HG03039 (cell line): ENCODE results near the gene SLC25A13.
A peak's percentile ranks its signal among the peaks of the same experiment; 100 is the strongest.
"Not testable (repeated sequence)": the region's sequence is repeated elsewhere in the genome, so short reads cannot be mapped to it uniquely, and the experiment has no call there.

Experiments used
- ATAC-seq: cut with Tn5 transposase; IDR thresholded peaks from one replicate; pipeline ENCODE4 v1.9.1; 2021; ENCODE audit warnings: mild to moderate bottlenecking, moderate library complexity; ENCODE audit not compliant: unreplicated experiment

SLC25A13 gene, protein sequence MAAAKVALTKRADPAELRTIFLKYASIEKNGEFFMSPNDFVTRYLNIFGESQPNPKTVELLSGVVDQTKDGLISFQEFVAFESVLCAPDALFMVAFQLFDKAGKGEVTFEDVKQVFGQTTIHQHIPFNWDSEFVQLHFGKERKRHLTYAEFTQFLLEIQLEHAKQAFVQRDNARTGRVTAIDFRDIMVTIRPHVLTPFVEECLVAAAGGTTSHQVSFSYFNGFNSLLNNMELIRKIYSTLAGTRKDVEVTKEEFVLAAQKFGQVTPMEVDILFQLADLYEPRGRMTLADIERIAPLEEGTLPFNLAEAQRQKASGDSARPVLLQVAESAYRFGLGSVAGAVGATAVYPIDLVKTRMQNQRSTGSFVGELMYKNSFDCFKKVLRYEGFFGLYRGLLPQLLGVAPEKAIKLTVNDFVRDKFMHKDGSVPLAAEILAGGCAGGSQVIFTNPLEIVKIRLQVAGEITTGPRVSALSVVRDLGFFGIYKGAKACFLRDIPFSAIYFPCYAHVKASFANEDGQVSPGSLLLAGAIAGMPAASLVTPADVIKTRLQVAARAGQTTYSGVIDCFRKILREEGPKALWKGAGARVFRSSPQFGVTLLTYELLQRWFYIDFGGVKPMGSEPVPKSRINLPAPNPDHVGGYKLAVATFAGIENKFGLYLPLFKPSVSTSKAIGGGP

DNA sequence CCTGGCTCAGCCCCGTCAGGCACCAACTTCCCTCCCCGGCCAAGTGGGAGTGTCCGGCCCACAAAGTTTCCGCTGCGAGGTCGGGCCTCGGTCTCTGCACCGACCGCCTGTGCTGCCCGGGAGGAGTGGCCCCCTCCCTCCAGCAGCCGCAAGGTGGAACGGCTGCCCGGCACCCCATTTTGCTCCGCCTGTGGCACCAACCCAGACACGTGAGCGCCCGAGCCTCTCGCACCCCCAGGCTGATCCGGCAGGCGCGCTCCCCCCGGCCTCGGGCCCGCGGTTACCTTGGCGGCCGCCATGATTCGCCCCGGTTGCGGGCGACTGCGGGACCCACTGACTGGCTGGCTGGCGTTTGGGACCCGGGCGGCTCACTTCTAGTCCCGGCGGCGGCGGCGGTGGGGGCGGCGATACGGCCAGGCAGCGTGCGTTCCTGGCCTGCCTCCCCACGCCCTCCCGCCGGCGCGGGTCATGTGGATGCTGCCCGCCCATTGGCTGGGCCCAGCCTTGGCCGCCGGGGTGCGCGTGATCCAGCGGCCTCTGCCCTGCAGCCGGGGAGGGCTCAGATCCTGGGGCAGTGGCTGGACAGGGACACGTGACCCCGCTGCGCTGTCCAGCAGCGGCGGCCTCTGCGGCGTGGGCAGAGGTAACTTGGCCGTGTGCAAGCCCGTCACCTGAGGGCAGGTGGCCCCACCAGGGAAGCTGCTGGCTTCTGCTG lies at the start of gene SLC25A13:
Gene SLC25A13, minus strand, starts transcription at position 441 of the 715 bp plus-strand sequence. Its CDS starts 142 bp downstream, at position 299.
- peak; percentile 80 for ATAC-seq

DNA sequence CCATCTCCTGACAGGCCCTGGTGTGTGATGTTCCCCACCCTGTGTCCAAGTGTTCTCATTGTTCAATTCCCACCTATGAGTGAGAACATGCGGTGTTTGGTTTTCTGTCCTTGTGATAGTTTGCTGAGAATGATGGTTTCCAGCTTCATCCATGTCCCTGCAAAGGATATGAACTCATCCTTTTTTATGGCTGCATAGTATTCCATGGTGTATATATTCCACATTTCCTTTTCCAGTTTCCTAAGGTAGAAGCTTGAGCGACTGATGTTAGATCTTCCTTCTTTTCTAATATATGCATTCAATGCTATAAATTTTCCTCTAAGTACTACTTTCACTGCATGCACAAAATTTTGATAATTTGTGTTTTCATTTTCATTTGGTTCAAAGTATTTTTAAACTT lies 44.0 kb upstream of the SLC25A13 start:
- not testable (repeated sequence) for ATAC-seq

DNA sequence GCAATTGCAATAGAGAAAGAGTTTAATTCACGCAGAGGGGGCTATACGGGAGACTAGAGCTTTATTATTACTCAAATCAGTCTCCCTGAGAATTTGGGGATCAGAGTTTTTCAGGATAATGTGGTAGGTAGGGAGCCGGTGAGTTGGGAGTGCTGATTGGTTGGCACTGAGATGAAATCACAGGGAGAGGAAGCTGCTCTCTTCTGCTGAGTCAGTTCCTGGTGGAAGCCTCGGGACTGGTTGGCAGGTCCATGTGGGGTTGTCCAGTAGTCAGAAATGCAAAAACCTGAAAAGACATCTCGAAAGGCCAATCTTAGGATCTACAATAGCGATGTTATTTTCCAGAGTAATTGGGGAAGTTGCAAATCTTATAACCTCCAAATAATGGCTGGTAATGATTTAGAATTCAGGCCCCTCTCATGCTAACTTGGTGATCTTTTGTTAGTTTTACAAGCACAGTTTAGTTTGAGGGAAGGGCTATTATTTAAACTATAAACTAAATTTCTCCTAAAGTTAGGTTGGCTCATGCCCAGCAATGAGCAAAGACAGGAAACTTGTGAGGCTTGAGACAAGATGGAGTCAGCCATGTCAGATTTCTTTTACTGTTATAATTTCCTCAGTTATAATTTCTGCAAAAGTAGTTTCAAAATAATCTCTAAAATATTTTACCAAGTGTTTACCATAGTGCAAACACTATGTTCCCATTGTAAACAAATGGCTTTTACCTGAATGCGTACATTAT lies 39.4 kb upstream of the SLC25A13 start:
- ATAC-seq: no peak

DNA sequence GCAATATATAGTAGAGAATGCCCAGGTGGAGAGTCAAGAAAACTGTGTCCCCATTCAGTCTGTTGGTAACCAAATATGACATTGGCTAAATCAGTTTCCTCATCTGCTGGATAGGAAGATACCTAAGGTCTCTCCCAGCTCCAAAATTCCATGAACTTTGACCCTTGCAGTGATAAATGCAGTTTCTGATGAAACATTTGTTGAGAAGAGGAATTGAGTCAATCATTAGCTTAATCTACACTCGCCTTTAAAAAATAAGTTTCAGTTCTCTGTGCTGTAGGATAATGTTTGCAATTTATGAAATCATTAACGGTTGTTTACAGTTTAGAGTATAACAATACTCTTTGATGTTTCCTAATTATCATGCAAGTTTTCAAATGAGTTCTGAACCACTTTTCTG lies 38.0 kb upstream of the SLC25A13 start:
- ATAC-seq: no peak

DNA sequence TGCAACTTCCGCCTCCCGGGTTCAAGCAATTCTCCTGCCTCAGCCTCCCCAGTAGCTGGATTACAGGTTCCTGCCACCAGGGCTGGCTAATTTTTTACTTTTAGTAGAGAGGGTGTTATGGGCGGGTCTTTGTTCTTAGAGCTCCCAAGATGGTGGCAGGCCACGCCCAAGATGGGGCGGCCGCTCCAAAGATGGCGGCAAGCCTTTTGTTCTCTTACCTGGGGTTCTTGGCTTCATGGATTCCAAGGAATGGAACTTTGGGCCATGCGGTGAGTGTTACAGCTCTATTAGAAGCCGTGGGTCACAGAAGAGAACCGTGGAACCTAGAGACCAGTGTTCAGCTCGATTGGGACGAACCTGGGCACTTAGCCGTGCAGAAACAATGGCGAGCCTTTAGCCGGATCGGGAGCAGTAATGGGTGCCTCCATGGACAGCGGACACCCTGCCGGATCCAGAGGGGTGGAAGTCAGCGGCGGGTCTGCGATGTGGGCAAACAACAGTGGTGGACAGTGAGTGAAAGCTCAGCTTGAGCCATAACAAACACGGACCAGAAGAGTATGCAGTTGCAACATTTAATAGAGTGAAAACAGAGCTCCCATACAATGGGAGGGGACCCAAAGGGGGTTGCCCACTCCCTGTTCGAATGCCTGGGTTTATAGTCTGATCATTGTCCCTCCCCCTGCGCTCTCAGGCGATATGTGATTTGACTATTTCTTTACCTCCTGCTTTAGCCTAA lies 36.5 kb upstream of the SLC25A13 start:
- ATAC-seq: not testable (repeated sequence)

DNA sequence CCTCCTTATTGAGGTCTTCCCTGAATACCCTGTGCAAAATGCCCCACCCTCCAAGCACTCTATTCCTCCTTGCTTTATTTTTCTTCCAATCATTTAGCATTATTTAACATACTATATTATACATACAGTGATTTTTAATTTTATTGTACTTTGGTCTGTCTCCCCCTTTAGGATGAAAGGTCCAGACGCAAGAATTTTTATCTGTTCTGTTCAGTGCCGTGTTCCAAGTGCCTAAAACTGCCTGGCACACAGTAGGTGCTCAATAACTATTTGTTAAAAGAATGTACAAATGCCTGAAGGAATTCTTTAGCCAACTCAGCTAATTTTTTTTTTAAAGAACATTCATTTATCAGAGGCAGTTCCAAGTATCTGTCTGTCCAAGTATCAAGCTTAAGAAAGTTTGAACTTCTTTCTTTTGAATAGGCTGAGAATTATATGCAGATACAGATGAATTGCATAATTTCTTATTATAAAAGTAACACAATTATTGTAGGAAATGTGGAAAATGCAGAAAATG lies 34.1 kb upstream of the SLC25A13 start:
- no peak for ATAC-seq

DNA sequence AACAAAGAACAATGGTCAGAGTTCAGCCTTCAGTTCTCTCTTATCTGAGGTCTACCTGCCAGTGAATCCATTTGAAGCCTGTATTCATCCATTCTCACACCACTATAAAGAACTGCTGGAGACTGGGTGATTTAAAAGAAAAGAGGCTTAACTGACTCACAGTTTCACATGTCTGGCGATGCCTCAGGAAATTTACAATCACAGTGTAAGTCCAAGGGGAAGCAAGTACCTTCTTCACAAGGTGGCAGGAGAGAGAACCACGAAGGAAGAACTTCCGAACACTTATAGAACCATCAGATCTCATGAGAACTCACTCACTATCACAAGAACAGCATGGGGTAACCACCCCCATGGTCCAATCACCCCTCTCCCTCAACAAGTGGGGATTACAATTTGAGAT lies 33.0 kb upstream of the SLC25A13 start:
- no peak for ATAC-seq

DNA sequence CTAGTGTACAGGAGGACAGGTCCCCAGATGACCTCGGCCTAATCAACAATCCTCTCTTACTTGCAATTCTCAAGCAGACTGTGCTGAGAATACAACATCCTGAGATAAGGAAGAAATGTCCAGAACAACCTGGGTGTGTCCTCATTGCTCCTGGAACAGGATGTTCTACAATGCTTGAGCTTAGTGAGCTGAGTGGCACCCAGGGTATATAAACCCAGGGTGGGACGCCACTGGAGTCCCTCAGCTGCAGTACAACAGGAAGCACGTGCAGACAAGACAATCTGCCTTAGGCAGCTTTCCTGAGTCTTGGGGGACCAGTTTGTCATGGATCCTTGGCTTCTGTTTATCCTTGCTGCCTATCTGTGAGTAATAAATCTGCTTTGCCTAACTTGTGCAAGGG lies 27.7 kb upstream of the SLC25A13 start:
- ATAC-seq: no peak

DNA sequence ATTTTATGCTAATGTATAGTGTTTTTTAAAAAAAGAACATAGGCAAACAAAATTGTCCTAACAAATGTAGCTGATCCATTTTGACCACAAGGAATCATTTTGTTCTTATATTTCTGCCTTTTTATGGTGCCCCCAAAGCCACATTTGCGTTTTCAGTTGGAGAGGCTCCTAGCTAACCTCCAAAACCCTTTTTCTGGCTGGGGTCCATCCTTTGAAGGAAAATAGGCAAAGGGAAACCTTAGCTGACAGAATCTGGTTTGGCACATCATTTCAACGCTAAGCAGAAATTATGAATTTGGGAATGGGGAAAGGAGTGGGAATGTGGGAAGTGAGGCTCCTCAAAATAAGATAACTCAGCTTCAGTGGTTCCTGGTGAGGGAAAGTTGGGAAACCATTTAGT lies 25.6 kb upstream of the SLC25A13 start:
- no peak for ATAC-seq

DNA sequence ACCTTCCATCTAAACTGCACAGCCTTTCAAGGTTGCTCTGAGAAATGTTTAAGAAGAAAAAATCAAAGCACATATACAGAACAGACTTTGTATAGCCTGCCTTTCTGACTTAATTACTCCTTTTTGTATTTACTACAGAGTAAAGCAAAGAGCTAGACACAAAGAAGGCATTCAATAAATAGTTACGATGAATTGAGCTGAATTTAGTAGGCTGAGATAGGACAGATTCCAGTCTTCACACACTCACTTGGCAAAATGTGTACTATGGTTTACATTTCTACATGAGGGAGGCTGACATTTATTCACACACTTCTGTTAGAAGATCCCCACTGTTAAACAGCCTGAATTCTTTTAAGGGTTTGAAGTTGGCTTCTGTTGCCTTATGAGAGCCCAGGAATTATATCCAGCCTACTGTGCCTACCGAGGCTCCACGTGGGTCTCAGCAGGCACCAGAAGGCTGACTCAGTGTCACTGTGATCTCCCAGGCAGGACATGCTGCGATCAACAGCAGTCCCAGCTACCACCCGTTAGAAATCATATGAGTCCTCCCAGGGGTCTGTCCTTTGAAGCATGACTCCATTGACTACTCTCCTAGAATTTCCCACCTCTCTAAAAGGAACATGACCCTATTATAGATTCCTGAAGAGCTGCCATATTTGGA lies 24.5 kb upstream of the SLC25A13 start:
- no peak for ATAC-seq

DNA sequence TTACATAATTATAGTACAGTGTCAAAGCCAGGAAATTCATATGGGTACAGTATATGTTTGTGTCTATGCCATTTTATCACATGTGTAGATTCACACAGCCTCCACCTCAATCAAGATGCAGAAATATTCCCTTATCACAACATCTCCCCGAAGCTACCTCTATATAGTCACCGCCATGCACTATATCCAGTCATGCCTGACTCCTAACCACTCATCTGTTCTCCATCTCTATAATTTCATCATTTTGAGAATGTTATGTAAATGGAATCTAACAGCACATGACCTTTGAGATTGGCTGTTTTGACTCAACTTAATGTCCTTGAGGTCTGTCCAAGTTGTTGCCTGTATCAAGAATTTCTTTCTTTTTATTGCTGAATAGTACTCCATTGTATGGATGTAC lies 22.3 kb upstream of the SLC25A13 start:
- ATAC-seq: no peak

DNA sequence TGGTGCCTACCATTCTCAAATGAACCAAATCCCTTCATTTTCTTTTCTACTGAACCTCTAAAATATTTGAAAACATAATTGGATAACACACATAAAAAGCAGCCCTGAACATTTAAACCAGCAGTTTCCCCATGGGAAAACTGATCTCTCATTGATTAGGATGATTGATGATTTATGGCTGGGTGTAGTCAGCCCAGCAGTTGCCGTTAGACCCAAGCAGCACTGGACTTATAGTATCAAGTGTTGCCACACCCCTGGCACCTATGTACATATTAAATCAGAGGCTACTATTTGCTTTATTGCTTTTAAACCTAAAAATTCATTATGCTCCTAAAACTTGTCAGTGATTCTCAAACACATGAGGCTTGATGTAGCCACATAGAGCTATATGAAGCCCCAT lies 20.2 kb upstream of the SLC25A13 start:
- ATAC-seq: no peak

DNA sequence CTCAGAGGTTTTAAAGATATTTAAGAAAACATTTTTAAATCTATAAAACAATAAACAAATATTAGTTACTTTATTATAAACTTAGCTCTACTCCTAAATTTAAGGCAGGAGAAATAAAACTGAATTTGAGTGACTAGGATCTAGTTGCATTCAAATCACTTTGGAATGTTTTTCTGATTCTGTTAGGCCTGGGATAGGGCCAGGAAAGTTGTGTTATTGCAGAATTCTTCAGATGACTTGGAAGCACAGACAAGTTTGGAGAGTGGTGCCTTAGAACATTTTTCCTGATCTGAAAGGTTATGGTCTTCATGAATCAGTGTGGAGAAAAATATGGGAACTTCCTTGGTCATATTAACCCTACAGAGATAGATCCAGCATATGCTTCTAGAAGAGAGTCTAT lies 15.6 kb upstream of the SLC25A13 start:
- no peak for ATAC-seq

DNA sequence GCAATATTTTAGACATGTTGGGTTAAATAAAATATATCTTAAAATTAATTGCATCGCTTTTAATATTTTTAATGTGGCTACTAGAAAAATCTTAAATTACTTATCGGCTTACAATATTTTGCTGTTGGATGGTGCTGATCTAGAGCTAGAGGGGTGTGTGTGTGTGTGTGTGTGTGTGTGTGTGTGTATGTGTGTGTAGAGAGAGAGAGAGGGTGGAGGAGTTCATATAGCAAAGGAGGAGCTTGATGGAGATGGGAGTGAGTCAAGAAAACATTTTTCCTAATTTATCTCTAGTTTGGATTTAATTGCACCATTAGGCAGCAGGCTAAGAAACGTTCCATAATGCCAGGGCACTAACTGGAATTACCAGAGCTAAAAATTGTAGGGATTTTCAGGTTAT lies 10.4 kb upstream of the SLC25A13 start:
- ATAC-seq: no peak

DNA sequence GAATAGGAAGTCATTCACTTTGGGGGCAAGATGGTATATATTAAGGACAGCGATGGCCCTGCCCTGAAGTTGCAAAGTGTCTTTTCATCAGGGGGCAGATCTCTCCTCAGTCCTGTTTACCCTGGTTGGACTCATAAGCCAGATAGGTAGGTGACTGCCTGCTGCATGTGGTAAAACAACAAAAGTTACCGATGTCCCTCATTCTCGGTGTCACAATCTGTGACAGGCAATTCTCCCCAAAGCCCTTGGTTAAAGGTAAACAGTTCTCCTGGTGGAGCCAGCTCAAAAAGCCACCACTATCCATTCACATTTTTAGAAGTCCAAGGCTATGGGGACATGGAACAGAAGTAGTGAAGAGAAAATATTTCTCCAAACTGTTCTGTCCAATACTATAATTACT lies 9.9 kb upstream of the SLC25A13 start:
- ATAC-seq: no peak

DNA sequence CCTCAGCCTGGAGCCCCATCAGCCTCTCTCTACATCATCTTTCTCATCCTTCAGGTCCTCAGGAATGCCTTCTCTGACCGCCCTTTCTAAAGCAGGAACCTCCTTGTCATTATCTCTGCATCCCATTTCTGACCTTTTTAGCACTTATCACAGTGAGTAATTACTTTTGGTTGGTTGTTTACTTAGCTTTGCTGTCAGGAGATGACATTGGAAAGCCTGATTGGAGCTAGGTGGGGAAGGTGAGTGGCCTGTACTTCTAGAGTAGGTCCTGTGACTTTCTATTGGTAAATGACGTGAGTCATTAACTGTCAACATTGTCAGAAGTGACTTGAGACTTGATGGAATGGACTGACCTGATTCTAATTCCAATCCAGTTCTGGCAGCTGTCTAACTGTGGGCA lies 9.3 kb upstream of the SLC25A13 start:
- no peak for ATAC-seq

DNA sequence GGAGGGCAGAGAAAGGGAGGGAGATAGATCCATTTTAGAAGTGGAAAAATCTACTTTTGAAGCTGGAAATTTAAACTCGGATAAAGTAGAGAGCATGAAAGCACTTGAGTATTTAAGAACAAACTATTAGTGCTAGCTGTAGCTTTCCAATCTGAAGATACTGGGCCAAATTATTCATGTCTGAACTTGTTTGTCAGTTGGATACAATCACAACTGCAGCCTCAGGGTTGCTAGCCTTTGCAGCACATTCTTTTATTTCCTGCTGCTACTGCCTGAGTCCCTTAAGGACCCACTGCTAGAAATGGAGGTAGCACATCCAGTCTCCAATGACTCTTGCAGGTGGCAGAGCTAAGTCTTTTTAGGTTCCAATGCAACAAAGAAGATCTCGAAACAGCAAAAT lies 8.3 kb upstream of the SLC25A13 start:
- ATAC-seq: no peak

DNA sequence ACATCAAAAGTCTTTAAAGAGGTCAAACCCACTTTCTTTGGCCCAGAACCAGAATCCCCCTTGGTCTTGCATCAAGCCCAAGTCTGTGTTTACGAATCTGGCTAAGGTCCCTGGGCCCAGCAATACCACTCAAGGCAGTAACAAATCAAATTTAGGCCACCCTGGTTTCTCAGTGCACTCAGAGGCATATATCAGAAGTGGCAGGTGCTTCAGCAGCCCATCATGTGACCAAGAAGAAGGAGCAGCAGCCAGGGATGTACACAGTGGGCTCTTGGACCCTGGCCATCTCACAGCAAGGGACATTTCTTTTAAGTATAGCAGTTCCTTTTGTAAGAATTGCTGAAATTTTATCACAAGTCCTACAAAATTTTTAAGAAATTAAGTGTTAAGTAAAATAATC lies 7.3 kb upstream of the SLC25A13 start:
- no peak for ATAC-seq

DNA sequence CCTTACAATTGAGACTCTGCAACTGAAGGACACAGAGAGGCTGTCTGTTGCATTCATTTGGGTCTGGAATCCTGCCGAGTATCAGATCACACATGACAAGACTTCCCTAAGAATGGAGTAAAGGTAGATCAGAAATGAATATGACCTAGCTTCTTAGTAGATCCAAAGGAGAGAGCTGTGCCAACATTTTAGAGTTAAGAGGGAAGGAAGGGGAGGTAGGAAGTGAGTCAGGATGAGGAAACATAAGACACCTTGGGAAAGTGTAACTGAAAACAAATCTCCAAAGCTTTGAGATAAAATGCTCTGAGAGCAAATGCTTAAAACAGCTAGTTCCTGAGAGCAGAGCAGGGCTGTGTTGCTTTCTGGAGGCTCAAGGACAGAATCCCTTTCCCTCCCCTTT lies 6.1 kb upstream of the SLC25A13 start:
- ATAC-seq: no peak

DNA sequence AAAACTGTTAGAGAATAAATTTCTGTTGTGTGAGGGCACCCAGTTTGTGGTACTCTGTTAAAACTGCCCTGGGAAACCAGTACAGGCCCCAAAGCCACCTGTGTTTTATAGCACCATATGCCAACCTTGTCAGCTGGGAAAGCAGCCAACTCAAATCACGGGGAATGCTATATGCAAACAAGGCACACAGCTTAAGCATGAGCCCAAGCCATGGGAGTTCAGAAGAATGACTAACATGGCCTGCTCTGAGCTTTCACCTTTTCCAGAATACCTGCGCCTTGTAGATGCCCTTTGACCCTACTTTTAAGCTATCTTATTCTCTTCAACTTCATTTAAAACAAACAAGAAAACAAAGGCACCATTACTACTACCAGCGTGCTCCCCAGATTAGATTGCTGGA lies 5.5 kb upstream of the SLC25A13 start:
- ATAC-seq: no peak
